Skin epidermis (tissue), 12 donors: ENCODE data around the gene KIAA0753.
"Not testable (repeated sequence)": the region's sequence is repeated elsewhere in the genome, so short reads cannot be mapped to it uniquely, and the experiment has no call there.

ENCODE experiments used
- H3K27ac ChIP-seq, 21 experiments: fragments of 200-600 bp; sonication (generic) in 11 of 21; one replicate each; pipeline ENCODE4 v1.5.0; 2020; ENCODE audit warnings: mild to moderate bottlenecking in 3 of 21, inconsistent platforms in 2 of 21, moderate library complexity in 2 of 21
- H3K4me3 ChIP-seq, 7 experiments: fragments of 200-600 bp; sonication (generic) in 2 of 7; one replicate each; pipeline ENCODE4 v1.5.0; 2020; ENCODE audit warnings: inconsistent platforms in 2 of 7, mild to moderate bottlenecking in 2 of 7, moderate library complexity in 1 of 7

KIAA0753 gene

DNA sequence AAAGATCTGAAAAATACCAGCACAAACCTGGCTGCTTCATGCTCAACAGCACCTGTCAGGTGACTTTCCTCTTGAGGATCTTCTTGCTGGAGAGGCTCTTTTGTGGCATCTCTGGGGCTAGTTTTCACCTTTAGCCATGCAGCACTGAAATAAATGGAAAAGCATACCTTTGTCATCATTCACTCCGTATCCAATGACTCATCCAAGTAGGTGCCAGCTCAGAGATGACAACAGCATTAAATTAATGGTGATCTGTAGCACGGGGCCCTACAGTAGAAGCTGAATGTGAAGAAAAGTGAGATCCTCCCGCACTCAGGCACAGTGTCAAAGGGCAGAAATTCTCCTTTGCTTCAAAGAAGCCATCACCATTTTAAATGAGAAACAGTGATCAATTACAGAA, 32.2 kb downstream of the KIAA0753 start:
- Histone ChIP-seq H3K27ac (no peak overlapping the region), H3K4me3 (no peak overlapping the region)

DNA sequence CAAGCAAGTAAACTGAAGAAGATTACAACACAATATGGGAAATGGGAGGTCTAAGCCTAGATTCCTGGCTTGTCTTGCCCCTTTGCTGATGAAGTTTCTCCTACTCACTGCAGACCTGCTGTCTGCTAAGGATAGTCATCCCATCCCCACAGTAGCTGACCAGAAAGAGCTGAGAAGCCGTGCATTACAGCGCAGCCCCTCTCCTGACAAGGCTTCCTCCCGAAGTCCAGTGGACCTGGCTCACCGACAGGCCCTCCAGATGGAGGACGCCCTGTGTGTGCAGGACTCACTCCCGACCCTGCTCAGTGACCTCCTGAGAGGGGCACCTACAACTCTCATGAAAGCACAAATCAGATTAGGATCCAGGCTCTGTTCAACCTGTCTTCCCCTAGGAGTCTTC, 35.4 kb downstream of the KIAA0753 start:
- Histone ChIP-seq H3K27ac (no peak overlapping the region), H3K4me3 (no peak overlapping the region)

DNA sequence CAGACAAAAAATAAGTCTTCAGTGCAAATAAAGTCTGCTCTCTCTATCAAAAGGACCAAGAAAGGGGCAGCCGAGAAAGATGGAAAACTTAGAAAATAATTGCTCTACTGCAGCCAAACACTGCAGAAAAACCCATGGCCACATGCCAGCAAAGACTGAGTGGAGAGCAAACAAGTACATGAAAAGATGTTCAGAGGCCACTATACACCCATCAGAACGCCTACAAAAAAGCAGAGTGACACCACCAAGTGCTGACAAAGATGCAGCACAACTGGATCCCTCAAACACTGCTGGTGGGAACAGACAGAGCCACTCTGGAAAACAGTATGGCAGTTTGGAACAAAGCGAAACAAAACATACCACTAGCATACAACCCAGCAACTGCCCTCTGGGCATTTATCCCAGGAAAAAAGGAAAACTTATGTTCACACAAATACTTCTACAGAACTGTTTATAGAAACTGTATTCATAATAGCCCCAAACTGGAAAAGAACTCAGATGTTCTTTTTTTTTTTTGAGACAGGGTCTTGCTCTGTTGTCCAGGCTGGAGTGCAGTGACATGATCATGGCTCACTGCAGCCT, 36.7 kb downstream of the KIAA0753 start:
- H3K4me3 ChIP-seq: no peak overlapping the region
- H3K27ac ChIP-seq: no peak overlapping the region

DNA sequence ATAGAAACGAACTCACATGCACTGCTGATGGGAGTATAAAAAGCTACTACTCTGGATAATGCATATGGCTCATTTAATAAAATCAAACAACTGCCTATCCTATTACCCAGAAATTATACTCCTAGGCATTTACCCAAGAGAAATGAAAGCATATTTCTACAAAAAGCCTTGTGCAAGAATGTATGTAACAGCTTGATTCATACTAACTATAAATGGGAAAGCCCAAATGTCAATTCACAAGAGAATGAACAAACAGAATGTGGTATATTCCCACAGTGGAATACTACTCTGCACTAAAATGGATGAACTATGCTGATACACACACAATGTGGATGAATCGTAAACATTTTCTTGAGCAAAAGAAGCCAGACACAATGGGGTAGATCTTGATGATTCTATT, 38.4 kb downstream of the KIAA0753 start:
- Histone ChIP-seq H3K4me3 (no peak overlapping the region), H3K27ac (no peak overlapping the region)

DNA sequence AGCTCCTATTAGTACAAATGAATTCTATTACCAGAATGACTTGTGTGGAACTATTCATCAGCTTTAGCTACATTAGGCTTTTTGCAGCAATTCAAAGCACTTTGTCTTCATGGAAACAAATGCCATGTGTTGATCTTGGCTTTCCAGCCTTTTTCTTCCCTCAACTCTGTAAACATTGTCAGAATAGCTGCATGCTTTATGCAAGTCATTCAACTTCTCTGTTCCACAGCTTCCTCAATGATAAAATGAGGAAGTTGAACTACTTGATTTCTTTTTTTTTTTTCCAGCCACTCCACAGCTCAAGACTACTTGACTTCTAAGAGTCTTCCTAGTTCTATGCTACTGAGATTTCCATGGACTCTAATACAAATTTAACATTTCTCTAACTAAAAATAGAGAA, 41.1 kb downstream of the KIAA0753 start:
- Histone ChIP-seq H3K4me3 (no peak overlapping the region), H3K27ac (no peak overlapping the region)

DNA sequence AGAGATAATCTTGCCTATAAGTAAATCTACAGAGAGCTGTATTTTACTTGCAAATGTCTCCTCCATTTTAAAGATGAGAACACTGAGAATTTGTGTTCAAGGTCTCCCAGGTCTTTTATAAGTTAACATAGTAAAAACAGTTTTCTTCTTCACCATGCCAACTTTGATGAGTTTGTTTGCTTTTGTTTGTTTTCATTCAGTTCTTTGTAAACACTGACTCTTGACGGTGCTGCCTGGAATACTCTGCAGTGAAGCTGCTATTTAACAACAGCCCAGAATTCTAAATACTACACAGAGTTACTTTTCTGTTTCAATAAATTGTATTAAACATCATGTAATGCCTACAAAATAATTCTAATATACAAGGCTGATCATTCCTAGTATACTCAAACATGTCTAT, 42.8 kb downstream of the KIAA0753 start:
- Histone ChIP-seq H3K27ac (peak overlapping the region in 1 of 21 experiments; percentile 4), H3K4me3 (no peak overlapping the region)

DNA sequence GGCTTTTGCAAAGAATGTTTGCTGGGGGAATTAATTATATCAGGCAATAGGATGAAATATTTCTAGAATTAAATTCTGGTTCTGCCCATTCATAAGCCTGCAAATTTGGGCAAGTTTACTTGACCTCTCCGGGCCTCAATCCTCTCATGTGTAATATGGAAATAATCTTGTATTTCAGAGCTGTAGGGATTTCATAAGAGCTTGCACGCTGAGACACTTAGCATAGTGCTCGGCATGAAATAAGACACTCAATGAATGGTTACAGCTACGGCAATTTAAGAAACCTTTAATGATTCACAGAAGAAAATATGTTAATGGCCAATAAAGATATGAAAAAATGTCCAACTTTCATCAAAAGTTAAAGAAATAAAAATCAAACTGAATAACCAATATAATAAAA, 43.6 kb downstream of the KIAA0753 start:
- no peak overlapping the region for H3K4me3 ChIP-seq
- no peak overlapping the region for H3K27ac ChIP-seq

DNA sequence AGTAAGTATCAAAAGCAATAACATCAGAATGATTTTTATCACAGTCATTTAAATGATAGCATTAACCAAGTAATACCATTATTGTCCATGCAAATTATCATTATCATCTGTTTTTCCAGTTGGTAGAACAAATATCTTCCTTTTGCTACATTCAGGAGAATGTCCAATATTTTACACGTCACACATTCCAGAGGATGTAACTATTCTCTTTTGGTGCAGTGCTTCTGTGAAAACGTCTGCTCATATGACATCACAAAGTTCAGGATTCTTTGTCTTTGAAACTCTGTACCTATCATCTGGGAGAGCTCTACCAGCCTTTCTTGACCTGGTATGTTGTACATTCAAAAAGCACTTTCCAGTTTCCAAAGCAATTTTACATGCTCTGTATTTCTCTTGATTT, 44.0 kb downstream of the KIAA0753 start:
- no peak overlapping the region for H3K27ac ChIP-seq

DNA sequence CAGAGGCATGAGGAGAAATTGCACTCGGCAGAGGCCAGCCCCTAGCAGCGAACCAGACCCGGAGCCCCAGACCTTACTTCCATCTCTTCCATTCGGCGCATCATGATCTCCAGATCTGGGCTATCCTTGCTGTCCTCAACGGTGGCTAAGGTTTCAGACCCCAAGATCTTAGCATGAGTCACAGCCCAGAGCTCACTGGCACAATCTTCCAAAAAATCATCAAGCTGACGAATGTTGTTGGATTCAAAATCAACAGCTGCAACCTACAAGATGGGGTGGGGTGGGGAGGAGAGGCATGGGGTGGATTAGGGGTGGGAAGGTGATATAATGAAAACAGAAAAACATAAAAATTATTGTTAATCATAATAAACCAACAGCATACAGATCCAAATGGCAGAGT, 44.4 kb downstream of the KIAA0753 start:
- Histone ChIP-seq H3K4me3 (no peak overlapping the region), H3K27ac (no peak overlapping the region)

More for the DNA sequence above, 44.0 kb downstream of the KIAA0753 start:
- H3K4me3 ChIP-seq: no peak overlapping the region

DNA sequence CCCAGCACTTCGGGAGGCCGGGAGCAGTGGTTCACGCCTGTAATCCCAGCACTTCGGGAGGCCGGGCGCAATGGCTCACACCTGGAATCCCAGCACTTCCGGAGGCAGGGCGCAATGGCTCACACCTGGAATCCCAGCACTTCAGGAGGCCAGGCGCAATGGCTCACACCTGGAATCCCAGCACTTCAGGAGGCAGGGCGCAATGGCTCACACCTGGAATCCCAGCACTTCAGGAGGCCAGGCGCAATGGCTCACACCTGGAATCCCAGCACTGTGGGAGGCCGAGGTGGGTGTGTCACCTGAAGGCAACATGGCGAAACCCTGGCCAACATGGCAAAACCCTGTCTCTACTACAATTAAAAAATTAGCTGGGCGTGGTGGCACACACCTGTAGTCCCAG, 47.1 kb downstream of the KIAA0753 start:
- not testable (repeated sequence) for H3K4me3 ChIP-seq, H3K27ac ChIP-seq

DNA sequence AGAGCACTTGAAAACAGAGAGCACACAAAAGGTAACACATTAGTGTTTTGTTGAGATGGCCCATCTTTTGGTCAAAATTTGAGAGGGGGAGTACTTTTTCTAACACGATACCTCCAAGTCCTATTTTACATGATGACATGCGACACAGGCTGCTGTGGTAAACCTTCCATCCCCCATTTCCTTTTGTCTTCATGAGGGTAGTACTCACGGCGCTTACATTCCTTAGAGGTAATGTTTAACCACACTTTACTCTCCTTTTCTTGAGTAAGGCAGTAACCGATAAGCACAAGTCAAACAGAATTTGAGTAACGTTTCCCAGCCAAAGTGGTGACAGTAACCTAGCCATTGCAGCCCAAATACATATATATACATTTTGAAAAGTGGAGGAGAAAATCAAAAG, 48.3 kb downstream of the KIAA0753 start:
- no peak overlapping the region for H3K27ac ChIP-seq

DNA sequence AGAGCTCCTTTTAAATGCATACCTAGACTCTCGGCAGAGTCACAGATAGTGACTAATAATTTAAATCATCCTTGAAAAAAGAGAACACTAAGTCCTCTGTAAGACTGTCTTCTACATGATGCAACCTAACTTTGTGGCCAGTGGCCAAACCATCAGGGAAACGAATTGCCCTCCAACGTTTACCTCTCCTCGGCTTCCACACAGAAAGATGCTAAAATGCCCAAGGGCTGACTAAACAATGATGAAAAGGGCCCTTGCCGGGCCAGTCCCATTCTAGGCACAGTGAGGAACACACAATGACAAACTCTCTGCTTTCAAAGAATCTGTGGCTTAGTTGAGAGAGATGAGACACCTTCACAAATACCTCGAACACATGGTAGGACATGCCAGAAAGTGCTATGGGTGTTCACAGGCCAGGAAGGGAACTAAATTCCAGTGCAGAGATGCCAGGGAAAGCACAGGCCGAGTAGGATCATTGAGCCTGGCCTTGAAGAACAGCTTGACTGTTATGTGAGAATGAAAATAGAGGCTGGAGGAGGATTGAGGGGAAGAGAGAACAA, 48.8 kb downstream of the KIAA0753 start:
- H3K27ac ChIP-seq: no peak overlapping the region
- H3K4me3 ChIP-seq: no peak overlapping the region

More for the DNA sequence above, 48.3 kb downstream of the KIAA0753 start:
- no peak overlapping the region for H3K4me3 ChIP-seq

DNA sequence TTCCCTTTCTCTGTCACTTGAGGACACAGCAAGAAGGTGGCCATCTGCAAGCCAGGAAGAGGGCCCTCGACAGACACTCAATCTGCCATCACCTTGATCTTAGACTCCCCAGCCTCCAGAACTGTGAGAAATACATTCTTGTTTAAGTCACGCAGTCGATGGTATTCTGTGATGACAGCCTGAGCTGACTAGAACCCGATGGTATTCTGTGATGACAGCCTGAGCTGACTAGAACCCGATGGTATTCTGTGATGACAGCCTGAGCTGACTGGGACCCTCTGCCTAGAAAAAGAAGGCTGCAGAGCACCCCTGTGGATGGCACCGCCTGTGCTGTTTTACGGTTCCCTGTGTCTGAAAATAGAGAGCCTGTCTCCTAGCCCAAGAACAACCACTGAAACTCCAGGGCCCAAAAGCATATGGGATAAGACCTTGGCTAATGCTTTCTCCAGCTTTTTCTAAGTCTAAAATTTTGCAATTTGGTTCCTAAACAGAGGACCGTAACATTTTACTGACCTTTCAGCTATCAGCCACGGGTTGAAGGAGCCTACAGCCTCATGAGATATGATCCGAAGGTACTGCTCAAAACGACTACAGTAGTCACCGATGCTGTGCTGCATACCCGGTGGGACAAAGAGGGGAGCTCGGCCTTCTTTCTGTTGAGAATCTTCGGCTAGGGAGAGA, 51.1 kb downstream of the KIAA0753 start:
- H3K27ac ChIP-seq: no peak overlapping the region

DNA sequence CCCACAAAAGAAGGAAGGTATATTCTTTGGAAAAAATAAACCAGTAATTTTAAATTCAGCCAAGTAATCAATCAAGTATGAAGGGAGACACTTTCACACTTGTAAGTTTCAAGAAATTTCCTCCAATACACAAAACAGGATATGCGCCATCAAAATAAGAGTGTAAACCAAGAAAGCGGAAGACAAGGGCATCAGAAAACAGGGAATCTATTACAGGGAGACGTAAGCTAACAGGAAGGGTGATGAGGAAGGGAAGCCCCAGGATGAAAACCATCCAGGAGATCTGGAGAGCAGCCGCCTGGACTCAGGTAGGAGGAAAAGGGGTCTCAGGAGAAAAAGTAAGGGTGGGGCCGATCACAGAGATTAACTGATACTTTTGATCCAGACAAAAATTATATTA, 52.3 kb downstream of the KIAA0753 start:
- Histone ChIP-seq H3K4me3 (no peak overlapping the region), H3K27ac (no peak overlapping the region)

More for the DNA sequence above, 51.1 kb downstream of the KIAA0753 start:
- H3K4me3 ChIP-seq: no peak overlapping the region

DNA sequence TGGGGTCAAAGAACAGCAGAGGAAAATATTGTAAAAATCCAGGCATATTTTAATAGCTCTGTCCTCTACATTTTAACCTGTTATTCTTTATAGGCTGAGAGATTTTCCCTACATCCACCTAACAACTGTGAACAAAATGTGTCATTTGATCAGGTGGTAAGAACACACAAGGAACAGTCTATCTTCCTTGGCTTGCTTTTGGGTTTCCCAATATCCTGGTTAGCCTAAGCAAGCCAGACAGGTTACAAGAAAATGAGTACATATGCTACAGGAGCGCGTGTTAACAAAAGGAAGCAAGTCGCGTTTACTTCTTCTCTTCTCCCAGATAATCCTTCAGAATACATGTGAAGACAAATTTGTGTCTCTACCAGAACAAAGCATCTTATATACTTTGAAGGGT, 53.2 kb downstream of the KIAA0753 start:
- peak overlapping the region in 1 of 21 experiments; percentile 32 for H3K27ac ChIP-seq
- H3K4me3 ChIP-seq: no peak overlapping the region

DNA sequence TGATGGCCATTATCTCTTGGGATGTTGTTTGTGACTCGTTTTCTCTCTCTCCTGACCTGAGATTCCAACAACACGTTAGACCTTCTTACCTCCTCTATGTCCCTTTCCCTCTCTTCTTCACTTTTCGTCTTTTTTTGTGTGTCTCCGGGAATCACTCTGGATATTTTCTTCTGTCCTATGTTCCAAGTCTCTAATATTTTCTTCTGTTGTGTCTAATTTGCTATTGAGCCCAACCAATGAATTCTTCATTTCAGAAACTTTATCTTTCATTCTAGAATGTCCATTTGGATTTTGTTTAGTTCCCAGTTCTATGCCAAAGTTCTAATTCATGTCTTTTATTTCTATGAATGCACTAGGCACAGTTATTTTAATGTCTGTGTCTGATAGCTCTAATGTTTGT, 57.1 kb downstream of the KIAA0753 start:
- Histone ChIP-seq H3K4me3 (no peak overlapping the region), H3K27ac (no peak overlapping the region)

DNA sequence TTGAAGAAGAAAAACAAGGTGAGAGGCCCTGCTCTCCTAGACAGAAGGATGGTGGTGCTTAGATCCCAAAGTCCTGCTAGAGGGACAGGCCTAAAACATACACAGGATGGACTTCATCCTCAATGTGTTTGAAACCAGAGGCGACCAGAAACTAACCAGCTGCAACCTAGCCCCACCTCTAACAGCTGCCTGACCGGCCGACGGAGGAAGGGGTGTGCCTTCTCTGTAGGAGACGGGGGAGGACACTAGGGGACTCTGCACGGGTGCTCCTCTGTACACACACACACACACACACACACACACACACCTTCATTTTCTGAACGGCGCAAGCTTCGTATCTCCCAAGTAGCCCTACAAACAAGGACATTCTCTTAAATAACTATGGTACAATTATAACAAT, 59.9 kb downstream of the KIAA0753 start:
- no peak overlapping the region for H3K4me3 ChIP-seq

DNA sequence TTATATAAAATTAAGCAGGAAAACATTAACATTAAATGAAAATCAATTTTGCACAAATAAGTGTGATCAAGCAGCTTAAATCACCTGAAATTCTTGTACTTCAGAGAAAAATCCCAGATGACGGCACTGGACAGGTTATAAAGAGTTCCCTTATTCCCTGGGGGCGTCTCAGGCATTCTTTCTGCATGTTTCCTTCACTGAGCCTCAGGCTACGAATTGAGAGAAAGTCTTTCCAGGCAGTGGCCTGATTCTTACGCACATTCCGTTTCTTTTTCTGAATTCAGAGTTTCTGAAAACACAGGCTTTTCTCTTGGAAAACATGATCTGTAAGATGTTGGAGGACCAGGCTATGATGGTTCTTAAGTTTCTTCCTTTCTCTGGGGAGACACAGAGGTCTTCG, 62.0 kb downstream of the KIAA0753 start:
- H3K27ac ChIP-seq: no peak overlapping the region
- no peak overlapping the region for H3K4me3 ChIP-seq

More for the DNA sequence above, 59.9 kb downstream of the KIAA0753 start:
- no peak overlapping the region for H3K27ac ChIP-seq

DNA sequence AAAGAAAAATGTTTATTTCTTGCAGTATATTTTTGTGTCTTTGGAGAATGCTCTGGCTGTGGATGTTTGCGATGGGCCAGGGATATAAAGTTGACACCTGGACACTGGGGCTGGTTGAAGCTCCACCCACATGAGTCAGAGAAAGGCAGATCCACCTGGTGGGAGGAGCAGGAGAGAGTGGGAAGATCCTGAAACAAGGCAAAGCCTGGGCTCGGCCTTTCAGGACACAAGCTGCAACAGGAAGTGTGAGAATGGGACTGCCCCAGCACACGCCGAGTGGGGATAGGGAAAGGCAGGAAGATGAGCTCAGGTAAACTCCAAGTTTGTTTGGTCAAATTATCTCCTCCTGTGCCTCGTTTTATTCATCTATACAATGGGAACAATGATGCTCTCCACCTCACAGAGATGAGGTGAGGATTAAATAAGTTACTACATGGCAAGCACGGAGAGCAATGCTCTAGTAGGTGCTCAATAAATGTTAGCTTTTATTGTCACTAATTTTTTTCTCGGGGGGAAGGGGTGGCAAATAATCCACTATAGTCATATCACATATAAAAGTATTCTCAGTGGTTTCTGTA, 62.7 kb downstream of the KIAA0753 start:
- no peak overlapping the region for H3K27ac ChIP-seq

DNA sequence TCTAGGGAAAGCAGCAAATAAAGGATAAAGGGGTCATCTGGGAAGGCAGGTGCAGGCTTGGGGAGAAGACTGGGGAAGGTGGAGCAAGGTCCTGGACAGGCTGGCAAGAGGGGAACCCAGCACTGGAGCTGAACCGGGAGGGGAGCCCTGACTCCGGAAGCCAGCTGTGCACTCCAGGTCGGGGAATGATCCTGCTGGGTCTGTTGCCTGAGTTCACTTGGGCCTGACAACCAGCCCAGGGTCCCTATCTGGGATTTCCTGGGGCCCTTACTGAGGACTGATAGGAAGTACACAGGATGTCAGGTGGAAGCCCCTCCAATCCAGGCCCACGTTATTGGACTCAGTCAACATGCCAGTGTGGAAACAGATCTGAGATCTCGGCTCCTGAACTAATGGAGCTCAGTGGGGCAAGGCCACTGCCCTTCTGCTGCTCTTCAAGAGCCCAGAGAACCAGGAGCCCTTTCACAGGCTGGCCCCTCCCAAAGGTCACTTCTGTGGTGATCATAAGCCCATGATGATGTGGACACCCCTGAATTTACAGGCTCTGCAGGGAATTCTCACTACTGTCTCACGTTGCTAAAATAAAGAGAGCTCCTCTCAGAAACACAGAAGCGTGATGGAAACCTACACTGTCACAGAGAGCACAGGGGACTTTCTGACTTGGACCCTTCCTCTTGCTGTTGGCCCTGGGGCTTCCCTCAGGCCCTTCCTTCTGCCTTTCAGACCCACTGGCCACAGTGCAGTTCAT, 64.3 kb downstream of the KIAA0753 start:
- Histone ChIP-seq H3K4me3 (no peak overlapping the region), H3K27ac (peak overlapping the region in 4 of 21 experiments; percentile 9 to 72 (median 29))

More for the DNA sequence above, 62.7 kb downstream of the KIAA0753 start:
- no peak overlapping the region for H3K4me3 ChIP-seq
